ENCODE measurements around the gene CHRNA1.

GRCh38 chr2:174753038-174753633 lies 11.1 kb downstream of the CHRNA1 start:
- TF ChIP-seq EP300 (conservative IDR thresholded peaks at IDR 0.05; ENCODE audit: poor library complexity, severe bottlenecking) (no peak), CTCF (IDR thresholded peaks at IDR 0.05; ENCODE audit: poor library complexity, severe bottlenecking) (no peak), POLR2AphosphoS5 (IDR thresholded peaks at IDR 0.05) (no peak), EZH2 (IDR thresholded peaks at IDR 0.05; ENCODE audit: borderline replicate concordance, insufficient read depth, low read length, poor library complexity, severe bottlenecking) (no peak), MXI1 (conservative IDR thresholded peaks at IDR 0.05; ENCODE audit: poor library complexity, severe bottlenecking) (no peak), TAF1 (IDR thresholded peaks at IDR 0.05; ENCODE audit: low read depth) (no peak)

Data from neural cell (in vitro differentiated cells).